Ascending aorta (tissue), 2 donors: Measurements from ENCODE around the gene MAF. TPM values are rescaled to one million over a fixed set of nuclear protein-coding genes. Genes with fewer than 3 reads are reported as not detected.

Experiments
- DNase-seq, 2 donors: peaks; one replicate each; pipeline ENCODE4 v3.0.0-alpha.2; 2019; ENCODE audit warnings: low spot score in 2 of 2
- H3K27ac ChIP-seq, 2 donors: fragments of 200-600 bp; sonication (generic); one replicate each; pipeline ENCODE4 v1.5.1; 2016 to 2017; ENCODE audit warnings: mild to moderate bottlenecking in 1 of 2
- H3K27me3 ChIP-seq: fragments of 200-600 bp; sonication (generic); one replicate; pipeline ENCODE4 v1.5.1; 2017
- H3K36me3 ChIP-seq, 2 donors: fragments of 200-600 bp; sonication (generic); one replicate each; pipeline ENCODE4 v1.5.1; 2016
- H3K4me1 ChIP-seq, 2 donors: fragments of 200-600 bp; sonication (generic); one replicate each; pipeline ENCODE4 v1.5.1; 2016 to 2017; ENCODE audit warnings: mild to moderate bottlenecking in 1 of 2
- H3K4me3 ChIP-seq, 2 donors: fragments of 200-600 bp; sonication (generic); one replicate each; pipeline ENCODE4 v1.5.1; 2016 to 2017; ENCODE audit warnings: mild to moderate bottlenecking in 1 of 2
- H3K9me3 ChIP-seq, 2 donors: fragments of 200-600 bp; sonication (generic); one replicate each; pipeline ENCODE4 v1.5.1; 2016
- CTCF ChIP-seq, 3 experiments: fragments of 200-600 bp in 2 of 3; fragments of 450-650 bp in 1 of 3; sonication (generic) in 2 of 3; IDR thresholded peaks; one replicate each; pipeline ENCODE4 v1.5.1; 2016 to 2019; ENCODE audit warnings: antibody characterized with exemption in 3 of 3, mild to moderate bottlenecking in 1 of 3, moderate library complexity in 1 of 3
- intact Hi-C: fragments of 100-400 bp; cut with DNase I; formaldehyde crosslinking; loops from one replicate; pipeline ENCODE4 v1.15.1; 2023
- total RNA-seq: library from RNA; depleted of rRNA; stranded (reverse); fragments of >200 nt; gene quantifications from one replicate; pipeline ENCODE4 v1.1.0, GENCODE V29; 2016

Gene MAF
- total RNA-seq, 1 donor from 2014 or later = 41.1 TPM

- no peak for DNase-seq
- no peaks in the 10 kb centered on the region for H3K4me1 ChIP-seq
- H3K9me3 ChIP-seq = no peaks in the 10 kb centered on the region
- intact Hi-C loops = no loop called here
- no peak overlapping the region for H3K27ac ChIP-seq
- TF ChIP-seq CTCF (IDR thresholded peaks at IDR 0.05) = no peak
- no peaks in the 10 kb centered on the region for H3K27me3 ChIP-seq
- H3K36me3 ChIP-seq = no peaks in the 10 kb centered on the region
- no peak overlapping the region for H3K4me3 ChIP-seq
Observed at GRCh38 chr16:79623824-79624223, 23.3 kb upstream of the MAF start.

- intact Hi-C loops = no loop called here
- peak overlapping the region in 1 of 2 donors; percentile 39 for H3K4me3 ChIP-seq
- TF ChIP-seq CTCF (IDR thresholded peaks at IDR 0.05) = no peak
Observed at GRCh38 chr16:79623062-79623461, 22.5 kb upstream of the MAF start.

GRCh38 chr16:79621027-79621426 lies 20.5 kb upstream of the MAF start:
- no peak for TF ChIP-seq CTCF (IDR thresholded peaks at IDR 0.05)
- Histone ChIP-seq H3K36me3 (no peaks in the 10 kb centered on the region), H3K4me1 (no peaks in the 10 kb centered on the region), H3K4me3 (no peak overlapping the region), H3K27me3 (no peaks in the 10 kb centered on the region), H3K9me3 (no peaks in the 10 kb centered on the region), H3K27ac (no peak overlapping the region)
- DNase-seq = no peak
- intact Hi-C loops = no loop called here

More at GRCh38 chr16:79623062-79623461, 22.5 kb upstream of the MAF start:
- H3K9me3 ChIP-seq = no peaks in the 10 kb centered on the region
- no peaks in the 10 kb centered on the region for H3K4me1 ChIP-seq
- no peak overlapping the region for H3K27ac ChIP-seq
- DNase-seq = no peak
- no peaks in the 10 kb centered on the region for H3K36me3 ChIP-seq
- no peaks in the 10 kb centered on the region for H3K27me3 ChIP-seq

- Histone ChIP-seq H3K27me3 (no peaks in the 10 kb centered on the region), H3K27ac (no peak overlapping the region), H3K36me3 (no peaks in the 10 kb centered on the region), H3K9me3 (no peaks in the 10 kb centered on the region), H3K4me1 (no peaks in the 10 kb centered on the region), H3K4me3 (no peak overlapping the region)
- intact Hi-C loops = no loop called here
- DNase-seq = no peak
- no peak for TF ChIP-seq CTCF (IDR thresholded peaks at IDR 0.05)
Observed at GRCh38 chr16:79618692-79619050, 18.1 kb upstream of the MAF start.

GRCh38 chr16:79618041-79618691 lies 17.6 kb upstream of the MAF start:
- Histone ChIP-seq H3K36me3 (no peaks in the 10 kb centered on the region), H3K27me3 (no peaks in the 10 kb centered on the region), H3K27ac (no peak overlapping the region), H3K9me3 (no peaks in the 10 kb centered on the region), H3K4me1 (no peaks in the 10 kb centered on the region), H3K4me3 (no peak overlapping the region)
- no peak for DNase-seq
- intact Hi-C loops = no loop called here
- TF ChIP-seq CTCF (IDR thresholded peaks at IDR 0.05) = no peak

GRCh38 chr16:79613009-79613408 lies 12.5 kb upstream of the MAF start:
- no peaks in the 10 kb centered on the region for H3K36me3 ChIP-seq
- H3K4me3 ChIP-seq = no peak overlapping the region
- no peak overlapping the region for H3K27ac ChIP-seq
- H3K27me3 ChIP-seq = no peaks in the 10 kb centered on the region
- no peaks in the 10 kb centered on the region for H3K9me3 ChIP-seq
- no peak for TF ChIP-seq CTCF (IDR thresholded peaks at IDR 0.05)
- H3K4me1 ChIP-seq = no peaks in the 10 kb centered on the region
- no peak for DNase-seq
- intact Hi-C loops = no loop called here
